Measurements from ENCODE around the gene PPOX.

Gene PPOX

DNA sequence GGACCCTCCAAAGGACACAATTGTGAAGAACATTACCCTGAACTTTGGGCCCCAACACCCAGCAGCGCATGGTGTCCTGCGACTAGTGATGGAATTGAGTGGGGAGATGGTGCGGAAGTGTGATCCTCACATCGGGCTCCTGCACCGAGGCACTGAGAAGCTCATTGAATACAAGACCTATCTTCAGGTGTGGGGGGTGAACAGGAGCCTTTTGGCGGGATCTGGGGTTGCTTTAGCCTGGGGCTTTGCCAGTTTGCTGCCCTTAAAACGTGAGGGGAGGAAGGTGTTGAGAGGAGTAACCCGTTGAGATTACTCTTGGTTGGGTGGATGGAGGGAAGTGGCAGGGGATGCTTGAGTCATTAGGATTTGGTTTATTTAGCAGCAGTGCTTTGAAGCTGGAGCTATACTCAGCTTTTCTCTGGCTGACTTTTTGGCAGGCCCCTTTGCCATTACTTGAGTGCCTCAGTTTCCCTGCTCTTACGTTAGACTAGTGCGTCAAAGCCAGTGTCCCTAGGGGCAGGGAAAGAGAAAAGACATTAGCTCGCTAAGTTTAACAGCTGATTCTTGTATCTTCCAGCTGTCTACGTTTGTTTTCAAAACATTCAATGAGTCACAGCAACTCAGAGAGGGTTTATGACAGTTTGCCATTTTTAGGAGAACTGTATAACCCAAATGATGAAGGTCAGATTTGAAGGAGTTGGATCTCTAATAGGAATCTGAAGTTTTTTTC lies 40.4 kb downstream of the PPOX start:
- no peak overlapping the region for H3K4me3 ChIP-seq (ENCODE audit: low read length)
- TF ChIP-seq ZNF274 (IDR thresholded peaks at IDR 0.05; ENCODE audit: low read depth, low read length) = no peak

DNA sequence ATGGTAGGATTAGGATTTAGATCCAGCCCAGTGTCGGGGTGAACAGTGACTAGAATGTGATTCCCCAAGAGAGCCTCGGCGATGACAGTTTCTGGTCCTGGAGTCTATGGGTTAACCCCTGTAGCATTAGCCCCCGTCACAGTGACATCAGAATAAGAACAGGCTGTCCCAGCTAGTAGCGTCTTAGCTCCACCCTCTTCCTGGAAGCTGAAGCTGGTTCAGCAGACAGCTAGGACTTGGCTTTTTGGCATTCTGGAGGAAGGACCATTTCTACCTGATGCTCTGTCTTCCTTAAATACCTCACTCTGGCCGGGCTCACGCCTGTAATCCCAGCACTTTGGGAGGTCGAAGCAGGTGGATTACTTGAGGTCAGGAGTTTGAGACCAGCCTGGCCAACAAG lies 40.9 kb downstream of the PPOX start:
- H3K4me3 ChIP-seq (ENCODE audit: low read length) = no peak overlapping the region
- no peak for TF ChIP-seq ZNF274 (IDR thresholded peaks at IDR 0.05; ENCODE audit: low read depth, low read length)

DNA sequence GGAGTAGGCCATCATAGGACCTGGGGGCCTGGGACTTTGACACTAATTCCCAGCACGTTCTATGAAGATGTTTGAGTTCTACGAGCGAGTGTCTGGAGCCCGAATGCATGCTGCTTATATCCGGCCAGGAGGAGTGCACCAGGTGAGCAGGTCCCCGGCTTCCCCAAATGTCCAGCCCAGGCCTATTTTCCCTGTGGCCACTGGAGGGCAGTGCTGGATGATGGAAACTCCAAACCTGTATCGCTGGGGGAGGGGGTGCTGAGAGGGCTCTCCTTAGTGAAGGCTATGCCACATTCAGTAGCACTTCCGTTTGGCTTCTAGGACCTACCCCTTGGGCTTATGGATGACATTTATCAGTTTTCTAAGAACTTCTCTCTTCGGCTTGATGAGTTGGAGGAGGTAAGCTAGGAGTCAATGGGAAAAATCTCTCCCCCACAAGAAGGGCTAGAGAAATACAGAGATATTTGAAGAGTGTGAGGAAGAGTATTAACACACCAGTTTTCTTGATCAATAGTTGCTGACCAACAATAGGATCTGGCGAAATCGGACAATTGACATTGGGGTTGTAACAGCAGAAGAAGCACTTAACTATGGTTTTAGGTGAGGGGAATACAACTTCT lies 43.7 kb downstream of the PPOX start:
- no peak overlapping the region for H3K4me3 ChIP-seq (ENCODE audit: low read length)
- TF ChIP-seq ZNF274 (IDR thresholded peaks at IDR 0.05; ENCODE audit: low read depth, low read length) = no peak

DNA sequence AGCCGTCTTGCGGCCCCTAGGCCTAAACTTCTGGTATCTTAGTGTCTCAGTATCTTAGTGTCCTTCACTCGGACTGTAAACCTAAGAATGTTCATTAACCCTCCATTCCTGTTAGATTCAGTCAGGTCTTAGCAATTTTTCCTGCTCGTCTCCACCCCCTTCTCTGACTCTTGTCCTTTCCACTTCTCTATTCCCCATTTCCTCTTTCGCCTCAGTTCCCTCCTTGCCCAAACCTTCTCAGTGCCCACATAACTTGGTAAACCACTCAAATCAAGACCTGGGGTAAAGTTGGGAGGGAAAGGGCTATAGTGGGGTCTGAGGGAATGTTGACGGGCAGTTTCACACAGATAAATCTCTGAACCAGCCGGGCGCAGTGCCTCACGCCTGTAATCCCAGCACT lies 48.1 kb downstream of the PPOX start:
- no peak overlapping the region for H3K4me3 ChIP-seq (ENCODE audit: low read length)
- no peak for TF ChIP-seq ZNF274 (IDR thresholded peaks at IDR 0.05; ENCODE audit: low read depth, low read length)

DNA sequence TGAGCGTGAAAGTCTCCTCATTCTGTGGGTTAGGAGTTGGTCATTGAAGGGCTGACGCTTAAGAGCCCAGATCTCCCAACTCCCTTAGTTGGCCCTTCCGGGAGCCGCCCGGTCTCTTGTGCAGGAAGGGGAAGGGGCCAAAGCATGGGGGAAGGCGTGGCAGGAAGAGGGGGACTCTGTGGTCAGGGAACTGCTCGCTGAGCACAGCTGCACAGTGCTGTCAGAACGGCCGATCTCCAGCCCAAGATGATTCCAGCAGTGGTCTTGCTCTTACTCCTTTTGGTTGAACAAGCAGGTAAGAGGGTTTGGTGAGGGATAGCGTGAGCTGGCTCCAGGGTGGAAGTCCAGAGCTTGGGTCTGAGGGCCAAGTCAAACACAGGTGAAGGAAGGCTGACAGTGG lies 48.9 kb downstream of the PPOX start, which contains the start of gene FCER1G:
TSS of gene FCER1G (plus strand) at position 220 of the 400 bp plus-strand sequence. CDS start at position 247, 27 bp downstream.
- H3K4me3 ChIP-seq (ENCODE audit: low read length) = no peak within 1 kb of the TSS; the same call in 1 of the 2 replicates

DNA sequence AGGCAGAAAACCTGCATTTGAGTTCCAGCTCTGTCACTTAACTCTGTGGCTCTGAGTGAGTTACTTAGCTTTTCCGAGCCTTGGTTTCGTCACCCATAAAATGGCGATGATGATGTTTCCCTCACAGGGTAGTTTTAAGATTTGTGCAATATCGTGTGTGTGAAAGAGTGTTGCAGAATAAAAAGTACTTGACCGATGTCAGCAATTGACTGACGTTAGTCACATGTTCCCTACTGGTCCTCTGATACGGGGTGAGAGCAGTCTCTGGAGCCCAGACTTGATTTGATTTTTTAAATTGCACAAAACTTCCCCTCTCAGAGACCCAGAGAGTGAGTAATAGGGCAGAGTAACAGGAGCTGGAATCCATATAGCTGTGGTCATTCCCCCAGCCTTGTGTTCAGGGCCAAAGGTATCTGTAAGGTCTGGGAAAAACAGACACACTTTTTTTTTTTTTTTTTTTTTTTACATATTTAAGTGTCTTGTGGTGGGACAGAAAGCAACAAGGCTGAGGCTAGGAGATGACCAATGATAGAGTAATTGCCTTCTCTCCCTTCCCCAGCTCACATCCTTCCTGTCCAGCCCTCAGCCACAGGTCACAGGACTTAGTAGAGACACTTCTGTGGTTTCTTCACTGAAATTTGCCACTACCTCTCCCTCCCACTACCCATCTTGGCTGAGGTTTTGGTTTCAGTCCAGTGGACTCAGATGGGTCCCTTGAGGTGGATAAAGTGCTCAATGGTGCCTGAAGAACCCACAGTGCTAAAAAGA lies 50.9 kb downstream of the PPOX start:
- TF ChIP-seq ZNF274 (IDR thresholded peaks at IDR 0.05; ENCODE audit: low read depth, low read length) = no peak
- H3K4me3 ChIP-seq (ENCODE audit: low read length) = peak overlapping the region; percentile 15; the same call in 1 of the 2 replicates

More for the DNA sequence above, 48.9 kb downstream of the PPOX start, which contains the start of gene FCER1G:
- TF ChIP-seq ZNF274 (IDR thresholded peaks at IDR 0.05; ENCODE audit: low read depth, low read length) = no peak

DNA sequence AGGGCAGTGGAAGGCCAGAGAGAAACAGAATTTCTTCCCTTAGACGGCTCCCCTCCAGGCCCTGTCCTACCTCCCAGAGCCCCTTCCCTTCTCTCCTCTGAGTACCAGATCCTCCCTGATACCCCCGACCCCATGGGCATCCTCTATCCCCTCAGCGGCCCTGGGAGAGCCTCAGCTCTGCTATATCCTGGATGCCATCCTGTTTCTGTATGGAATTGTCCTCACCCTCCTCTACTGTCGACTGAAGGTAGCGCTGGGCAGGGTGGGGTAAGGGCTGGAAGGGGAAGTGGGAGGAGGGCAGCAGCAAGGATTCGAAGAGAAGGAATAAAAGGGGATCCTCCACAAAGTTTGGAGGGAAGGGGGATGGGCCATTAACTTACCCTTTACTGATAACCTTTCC lies 51.6 kb downstream of the PPOX start:
- no peak for TF ChIP-seq ZNF274 (IDR thresholded peaks at IDR 0.05; ENCODE audit: low read depth, low read length)
- no peak overlapping the region for H3K4me3 ChIP-seq (ENCODE audit: low read length)

DNA sequence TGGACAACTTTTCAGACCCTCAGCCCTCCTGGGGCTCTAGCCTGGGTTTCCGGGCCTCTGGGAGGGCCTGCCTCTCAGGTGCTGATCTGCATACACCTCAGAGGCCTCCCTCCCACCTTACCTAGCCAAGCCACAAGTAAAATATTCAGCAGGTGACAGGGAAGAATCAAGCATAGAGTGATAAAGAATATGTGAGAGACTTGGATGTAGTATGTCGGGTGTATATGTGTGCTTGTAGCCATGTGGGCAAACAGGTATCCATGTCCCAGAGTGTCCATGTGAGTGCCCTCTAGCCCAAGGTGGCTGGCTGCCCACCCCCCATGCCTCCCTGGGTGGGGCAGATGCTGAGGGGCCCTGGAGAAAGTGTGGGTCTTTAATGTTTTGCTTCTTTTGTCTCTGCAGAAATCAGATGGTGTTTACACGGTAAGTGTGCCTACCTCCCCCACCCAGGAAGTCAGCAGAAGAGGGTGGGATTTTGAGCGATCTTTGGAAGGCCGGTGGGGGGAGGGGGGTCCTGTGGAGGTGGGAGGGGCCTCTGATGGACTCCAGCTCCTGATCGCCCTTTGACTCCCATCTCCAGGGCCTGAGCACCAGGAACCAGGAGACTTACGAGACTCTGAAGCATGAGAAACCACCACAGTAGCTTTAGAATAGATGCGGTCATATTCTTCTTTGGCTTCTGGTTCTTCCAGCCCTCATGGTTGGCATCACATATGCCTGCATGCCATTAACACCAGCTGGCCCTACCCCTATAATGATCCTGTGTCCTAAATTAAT lies 52.3 kb downstream of the PPOX start:
- no peak overlapping the region for H3K4me3 ChIP-seq (ENCODE audit: low read length)
- no peak for TF ChIP-seq ZNF274 (IDR thresholded peaks at IDR 0.05; ENCODE audit: low read depth, low read length)

DNA sequence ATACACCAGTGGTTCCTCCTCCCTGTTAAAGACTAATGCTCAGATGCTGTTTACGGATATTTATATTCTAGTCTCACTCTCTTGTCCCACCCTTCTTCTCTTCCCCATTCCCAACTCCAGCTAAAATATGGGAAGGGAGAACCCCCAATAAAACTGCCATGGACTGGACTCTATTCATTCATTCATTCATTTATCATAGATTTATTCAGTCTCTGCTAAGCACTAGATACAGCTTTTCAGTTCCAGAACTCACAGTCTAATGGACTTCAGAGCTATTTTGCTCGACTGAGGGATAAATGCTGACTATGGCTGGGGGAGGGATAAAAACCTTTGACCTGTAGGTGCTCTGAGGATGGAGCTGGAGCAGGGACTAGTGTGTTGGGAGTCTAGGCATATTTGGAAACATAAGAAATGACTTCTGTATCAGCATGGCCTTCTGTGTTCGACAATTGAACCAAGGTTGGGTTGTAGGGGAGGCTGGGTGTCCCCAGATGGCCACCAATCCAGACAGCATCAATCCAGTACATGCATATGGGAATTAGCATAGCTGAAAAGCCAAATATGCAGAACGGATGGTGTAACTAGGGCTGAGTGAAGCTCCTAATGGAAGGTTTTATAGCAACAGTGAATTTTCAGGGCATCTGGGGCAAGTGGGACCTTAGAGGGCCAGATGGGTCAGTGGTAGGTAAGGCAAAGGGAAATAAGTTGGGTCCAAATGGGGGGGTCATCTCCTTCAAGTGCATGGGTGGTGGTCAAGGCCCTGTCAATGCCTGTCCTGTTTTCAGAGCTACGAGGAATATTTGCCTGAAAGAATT lies 53.1 kb downstream of the PPOX start:
- no peak overlapping the region for H3K4me3 ChIP-seq (ENCODE audit: low read length)
- no peak for TF ChIP-seq ZNF274 (IDR thresholded peaks at IDR 0.05; ENCODE audit: low read depth, low read length)

DNA sequence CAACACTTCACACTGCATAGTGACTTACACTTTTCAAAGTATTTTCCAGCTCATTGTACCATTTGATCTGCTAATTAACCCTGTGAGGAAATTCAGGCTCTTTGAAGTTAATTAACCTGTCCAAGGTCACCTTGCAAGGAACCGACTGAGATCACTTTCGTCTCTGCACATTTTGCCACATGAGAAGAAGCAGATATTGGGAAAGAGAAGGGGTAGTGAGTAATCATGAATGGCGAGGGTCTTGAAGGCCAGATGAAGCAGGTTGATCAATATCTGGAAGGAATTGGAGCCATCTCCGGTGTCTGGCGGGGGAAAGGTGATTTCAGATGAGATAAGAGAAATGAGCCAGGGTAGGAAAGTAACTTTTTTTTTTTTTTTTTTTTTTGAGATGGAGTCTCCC lies 53.8 kb downstream of the PPOX start:
- TF ChIP-seq ZNF274 (IDR thresholded peaks at IDR 0.05; ENCODE audit: low read depth, low read length) = no peak
- H3K4me3 ChIP-seq (ENCODE audit: low read length) = no peak overlapping the region
